Loucy (cell line): Measurements from ENCODE around the gene SCG2.

ENCODE experiments used
- H2AFZ ChIP-seq: fragments of 200-600 bp; sonication (generic); 2 replicates; pipeline ENCODE4 v1.6.0; 2016; ENCODE audit warnings: antibody characterized with exemption, mild to moderate bottlenecking, low read length, moderate library complexity
- H3F3A ChIP-seq: fragments of 200-600 bp; 2 replicates; pipeline ENCODE4 v1.6.0; 2016; ENCODE audit warnings: antibody characterized with exemption, low read depth, mild to moderate bottlenecking
- H3K27me3 ChIP-seq: fragments of 200-600 bp; sonication (generic); 2 replicates; pipeline ENCODE4 v1.6.1; 2014; ENCODE audit warnings: low read length, mild to moderate bottlenecking; ENCODE audit not compliant: insufficient read depth, poor library complexity, severe bottlenecking
- H3K36me3 ChIP-seq: fragments of 200-600 bp; sonication (generic); 2 replicates; pipeline ENCODE4 v1.6.1; 2016; ENCODE audit warnings: low read length; ENCODE audit not compliant: insufficient read depth
- H3K4me1 ChIP-seq: fragments of 200-600 bp; sonication (generic); 2 replicates; pipeline ENCODE4 v1.5.1; 2014; ENCODE audit warnings: low read length, mild to moderate bottlenecking; ENCODE audit not compliant: insufficient read depth, poor library complexity, severe bottlenecking
- H3K4me2 ChIP-seq: fragments of 200-600 bp; sonication (generic); 2 replicates; pipeline ENCODE4 v1.6.0; 2014; ENCODE audit warnings: antibody characterized with exemption, low read length, low read depth, mild to moderate bottlenecking; ENCODE audit not compliant: poor library complexity, severe bottlenecking
- H3K4me3 ChIP-seq: fragments of 200-600 bp; sonication (generic); 2 replicates; pipeline ENCODE4 v1.5.1; 2014; ENCODE audit warnings: low read length, mild to moderate bottlenecking, mixed read lengths; ENCODE audit not compliant: poor library complexity, severe bottlenecking
- H3K79me2 ChIP-seq: fragments of 200-600 bp; sonication (generic); 2 replicates; pipeline ENCODE4 v1.6.1; 2014; ENCODE audit warnings: low read length; ENCODE audit not compliant: insufficient read depth
- H3K9ac ChIP-seq: fragments of 200-600 bp; sonication (generic); 2 replicates; pipeline ENCODE4 v1.6.0; 2014; ENCODE audit warnings: mild to moderate bottlenecking, low read depth, low read length, moderate library complexity; ENCODE audit not compliant: poor library complexity, severe bottlenecking
- H3K9me2 ChIP-seq: fragments of 200-600 bp; sonication (generic); replicated peaks from 2 replicates; pipeline ENCODE4 v1.6.1; 2016; ENCODE audit warnings: low read depth, low read length, mixed read lengths
- H3K9me3 ChIP-seq: fragments of 200-600 bp; sonication (generic); 2 replicates; pipeline ENCODE4 v1.6.1; 2014; ENCODE audit warnings: mild to moderate bottlenecking, antibody characterized with exemption, low read length, low read depth; ENCODE audit not compliant: insufficient read depth
- H4K20me1 ChIP-seq: fragments of 200-600 bp; sonication (generic); 2 replicates; pipeline ENCODE4 v1.6.0; 2014; ENCODE audit warnings: antibody characterized with exemption, low read length, mild to moderate bottlenecking; ENCODE audit not compliant: insufficient read depth, poor library complexity, severe bottlenecking
- CTCF ChIP-seq: fragments of 200-600 bp; sonication (generic); conservative IDR thresholded peaks from 2 replicates; pipeline ENCODE4 v1.5.1; 2014; ENCODE audit warnings: mild to moderate bottlenecking, antibody characterized with exemption, low read length
- EZH2phosphoT487 ChIP-seq: fragments of 200-600 bp; IDR thresholded peaks from 2 replicates; pipeline ENCODE4 v1.6.1; 2018; ENCODE audit warnings: antibody characterized with exemption, mild to moderate bottlenecking, moderate library complexity, borderline replicate concordance

SCG2 gene

GRCh38 chr2:223563462-223563861 lies 38.7 kb downstream of the SCG2 start:
- Histone ChIP-seq H3K36me3 (no peaks in the 10 kb centered on the region), H3K79me2 (no peaks in the 10 kb centered on the region), H4K20me1 (no peaks in the 10 kb centered on the region), H3K9me2 (no peaks in the 10 kb centered on the region), H3K4me2 (no peak overlapping the region), H3K27me3 (no peaks in the 10 kb centered on the region), H3F3A (no peaks in the 10 kb centered on the region), H3K4me1 (peaks cover 5% of the 10 kb centered on the region), H2AFZ (no peak overlapping the region), H3K9ac (no peak overlapping the region), H3K4me3 (no peak overlapping the region), H3K9me3 (no peaks in the 10 kb centered on the region)
- TF ChIP-seq CTCF: no peak
- TF ChIP-seq EZH2phosphoT487: no peak

- TF ChIP-seq EZH2phosphoT487: no peak
- no peak for TF ChIP-seq CTCF
- Histone ChIP-seq H3K9me3 (no peaks in the 10 kb centered on the region), H3K79me2 (no peaks in the 10 kb centered on the region), H4K20me1 (no peaks in the 10 kb centered on the region), H3K4me2 (no peak overlapping the region), H3K36me3 (no peaks in the 10 kb centered on the region), H3F3A (no peaks in the 10 kb centered on the region), H3K4me3 (no peak overlapping the region), H2AFZ (no peak overlapping the region), H3K27me3 (no peaks in the 10 kb centered on the region), H3K9ac (no peak overlapping the region), H3K4me1 (peaks cover 4% of the 10 kb centered on the region), H3K9me2 (no peaks in the 10 kb centered on the region)
Measured at GRCh38 chr2:223562078-223562477, 40.1 kb downstream of the SCG2 start.

- H3K36me3 ChIP-seq: no peaks in the 10 kb centered on the region
- no peaks in the 10 kb centered on the region for H4K20me1 ChIP-seq
- no peak overlapping the region for H3K9ac ChIP-seq
Measured at GRCh38 chr2:223560749-223561435, 41.3 kb downstream of the SCG2 start.

More at GRCh38 chr2:223560749-223561435, 41.3 kb downstream of the SCG2 start:
- Histone ChIP-seq H3K4me3 (no peak overlapping the region), H3K9me3 (no peaks in the 10 kb centered on the region), H3F3A (no peaks in the 10 kb centered on the region), H3K79me2 (no peaks in the 10 kb centered on the region), H2AFZ (no peak overlapping the region), H3K4me1 (peaks cover 4% of the 10 kb centered on the region), H3K4me2 (no peak overlapping the region), H3K27me3 (no peaks in the 10 kb centered on the region), H3K9me2 (no peaks in the 10 kb centered on the region)
- no peak for TF ChIP-seq EZH2phosphoT487
- TF ChIP-seq CTCF: no peak
